Stimulated activated CD8-positive, alpha-beta memory T cell treated with anti-CD3 and anti-CD28 coated beads, Interleukin-4, amount 100 ng/mL, for 24 hours (primary cell): ENCODE results near the gene DNAJC10.

Experiments
- DNase-seq: peaks from one replicate; pipeline ENCODE4 v3.0.0-alpha.2; 2020; ENCODE audit warnings: low read depth

Gene DNAJC10

GRCh38 chr2:182836451-182836850 lies 120.4 kb downstream of the DNAJC10 start:
- DNase-seq = no peak
